HG02759 (cell line): ENCODE measurements around the gene NAA25.

Experiments used
- ATAC-seq: cut with Tn5 transposase; IDR thresholded peaks from one replicate; pipeline ENCODE4 v1.9.1; 2021; ENCODE audit warnings: mild to moderate bottlenecking, moderate library complexity; ENCODE audit not compliant: unreplicated experiment

NAA25 gene

GRCh38 chr12:112108202-112109079 is at the start of gene NAA25:
TSS of gene NAA25 (minus strand) at chr12:112108783. CDS start at chr12:112108773, 10 bp downstream.
- peak; percentile 81 for ATAC-seq

- no peak for ATAC-seq
Measured at GRCh38 chr12:112153893-112154219, 45.3 kb upstream of the NAA25 start.

GRCh38 chr12:112153181-112153892 is 44.8 kb upstream of the NAA25 start:
- ATAC-seq: no peak

- no peak for ATAC-seq
Measured at GRCh38 chr12:112151766-112152541, 43.4 kb upstream of the NAA25 start.

GRCh38 chr12:112149596-112149995 is 41.0 kb upstream of the NAA25 start:
- peak; percentile 63 for ATAC-seq

GRCh38 chr12:112148031-112148513 is 39.5 kb upstream of the NAA25 start:
- ATAC-seq: no peak

GRCh38 chr12:112146123-112146522 is 37.5 kb upstream of the NAA25 start:
- ATAC-seq: no peak

- ATAC-seq: no peak
Measured at GRCh38 chr12:112140728-112141127, 32.1 kb upstream of the NAA25 start.

GRCh38 chr12:112134731-112135130 is 26.1 kb upstream of the NAA25 start:
- no peak for ATAC-seq

GRCh38 chr12:112133418-112133817 is 24.8 kb upstream of the NAA25 start:
- ATAC-seq: no peak

GRCh38 chr12:112131686-112132085 is 23.1 kb upstream of the NAA25 start:
- no peak for ATAC-seq

GRCh38 chr12:112130441-112130998 is 21.9 kb upstream of the NAA25 start:
- peak; percentile 66 for ATAC-seq

GRCh38 chr12:112126911-112127310 is 18.3 kb upstream of the NAA25 start:
- ATAC-seq: no peak

GRCh38 chr12:112126000-112126438 is 17.4 kb upstream of the NAA25 start:
- no peak for ATAC-seq

GRCh38 chr12:112125250-112125999 is 16.8 kb upstream of the NAA25 start, which contains the start of gene TRAFD1:
TSS of gene TRAFD1 (plus strand) at chr12:112125560. CDS start at chr12:112130523, 4,963 bp downstream.
- peak; percentile 97 for ATAC-seq

GRCh38 chr12:112124918-112125249 is 16.3 kb upstream of the NAA25 start:
- ATAC-seq: no peak

- no peak for ATAC-seq
Measured at GRCh38 chr12:112122823-112123690, 14.5 kb upstream of the NAA25 start.

GRCh38 chr12:112121780-112122565 is 13.4 kb upstream of the NAA25 start:
- no peak for ATAC-seq
